Spleen (tissue), 11 donors: ENCODE results near the gene AZGP1. TPM values are rescaled to one million over a fixed set of nuclear protein-coding genes. Genes with fewer than 3 reads are reported as not detected.

Experiments used
- DNase-seq: peaks from one replicate; pipeline ENCODE4 v3.0.0-alpha.2; 2020
- H3K27ac ChIP-seq, 8 donors: fragments of 200-600 bp; sonication (generic) in 7 of 8; 1 replicate in 4 of 8; 2 replicates in 4 of 8; pipeline versions ENCODE4 v1.5.0 to v1.8.0; 2016 to 2021; ENCODE audit warnings: inconsistent platforms in 4 of 8, mild to moderate bottlenecking in 4 of 8, moderate library complexity in 1 of 8
- H3K27me3 ChIP-seq, 7 donors: fragments of 200-600 bp; sonication (generic) in 6 of 7; replicated peaks in 1 of 7; 1 replicate in 4 of 7; 2 replicates in 3 of 7; pipeline versions ENCODE4 v1.5.0 to v1.8.0; 2016 to 2021; ENCODE audit warnings: inconsistent platforms in 3 of 7, mild to moderate bottlenecking in 1 of 7
- H3K36me3 ChIP-seq, 6 donors: fragments of 200-600 bp; sonication (generic) in 5 of 6; 1 replicate in 4 of 6; 2 replicates in 2 of 6; pipeline versions ENCODE4 v1.5.0 to v1.8.0; 2016 to 2021; ENCODE audit warnings: inconsistent platforms in 2 of 6
- H3K4me1 ChIP-seq, 6 donors: fragments of 200-600 bp; sonication (generic) in 5 of 6; 1 replicate in 3 of 6; 2 replicates in 3 of 6; pipeline versions ENCODE4 v1.5.0 to v1.8.0; 2016 to 2021; ENCODE audit warnings: inconsistent platforms in 3 of 6
- H3K4me3 ChIP-seq, 8 donors: fragments of 200-600 bp; sonication (generic) in 7 of 8; 1 replicate in 4 of 8; 2 replicates in 4 of 8; pipeline versions ENCODE4 v1.5.0 to v1.8.0; 2016 to 2021; ENCODE audit warnings: inconsistent platforms in 4 of 8, mild to moderate bottlenecking in 4 of 8, moderate library complexity in 2 of 8
- H3K9me3 ChIP-seq, 8 donors: fragments of 200-600 bp; sonication (generic) in 7 of 8; 1 replicate in 4 of 8; 2 replicates in 4 of 8; pipeline versions ENCODE4 v1.5.0 to v1.8.0; 2016 to 2021; ENCODE audit warnings: inconsistent platforms in 4 of 8
- CTCF ChIP-seq, 11 experiments: fragments of 200-600 bp in 7 of 11; fragments of 450-650 bp in 4 of 11; sonication (generic) in 4 of 11; IDR thresholded peaks in 8 of 11; conservative IDR thresholded peaks in 3 of 11; 1 replicate in 7 of 11; 2 replicates in 4 of 11; pipeline versions ENCODE4 v1.4.0 to v1.8.0; 2016 to 2021; ENCODE audit warnings: antibody characterized with exemption in 11 of 11, inconsistent platforms in 4 of 11, mild to moderate bottlenecking in 1 of 11
- POLR2A ChIP-seq, 3 donors: fragments of 450-650 bp; IDR thresholded peaks; one replicate each; pipeline ENCODE4 v1.5.1; 2017; ENCODE audit warnings: antibody characterized with exemption in 3 of 3, mild to moderate bottlenecking in 1 of 3
- POLR2AphosphoS5 ChIP-seq, 3 donors: sonication (generic); formaldehyde crosslinking; IDR thresholded peaks; one replicate each; pipeline ENCODE4 v1.5.1; 2017; ENCODE audit warnings: antibody characterized with exemption in 3 of 3
- WGBS, 5 donors: extraction: QIAGEN DNeasy Blood & Tissue Kit in 3 of 5; methylation state at CpG; one replicate each; pipeline versions ENCODE4 v1.1.5 to v1.1.7; 2013 to 2018; 5-methylcytosine and 5-hydroxymethylcytosine counted together
- intact Hi-C: fragments of 100-400 bp; cut with DNase I; formaldehyde crosslinking; loops from one replicate; pipeline ENCODE4 v1.15.0; 2023; ENCODE audit warnings: low total_unique reads
- polyA plus RNA-seq, 3 donors: library from polyadenylated mRNA; stranded (reverse); fragments of 200-250 nt; gene quantifications; one replicate each; pipeline ENCODE4 v1.2.1, GENCODE V29; 2013
- total RNA-seq, 7 donors: library from RNA; depleted of rRNA in 3 of 7; stranded (reverse); fragments of >200 nt in 3 of 7; fragmentation: NEBNext Ultra II Directional in 4 of 7; extraction: Animal tissue kit (Norgen Biotek cat#: 25700) in 4 of 7; gene quantifications; one replicate each; pipeline versions ENCODE4 v1.1.0 to v1.2.1, GENCODE V29; 2016 to 2021
- donor health status: healthy with polysubstance abuse.
- donor health status: DM: no; HTN: no; CAD: no; lungs with moderate emphysema.
- donor health status: DM: no; HTN: no; CAD: no.
- donor health status: Bipolar disorder and iron deficiency.
- donor health status: healthy.
- donor health status: DM: no; HTN: no; CAD: no.
- donor health status: DM: yes; HTN: yes; CAD: no.

Gene AZGP1
- total and polyA plus RNA-seq, 10 donors = 0.13 to 2.3 (median 0.58) TPM; not detected in 6

GRCh38 chr7:100003711-100004661, 28.2 kb upstream of the AZGP1 start:
- H3K27me3 ChIP-seq = no peaks in the 10 kb centered on the region
- no peaks in the 10 kb centered on the region for H3K9me3 ChIP-seq
- no peaks in the 10 kb centered on the region for H3K36me3 ChIP-seq
- H3K4me3 ChIP-seq = no peak overlapping the region
- intact Hi-C loops = no loop called here
- TF ChIP-seq POLR2AphosphoS5 (IDR thresholded peaks at IDR 0.05) (no peak), CTCF (IDR thresholded peaks at IDR 0.05 in 8 of 11, conservative IDR thresholded peaks at IDR 0.05 in 3 of 11) (no peak), POLR2A (IDR thresholded peaks at IDR 0.05) (no peak)
- DNase-seq = peak; percentile 35
- peaks cover 0 to 2% (median 0%) of the 10 kb centered on the region in 6 donors for H3K4me1 ChIP-seq
- 56 to 68% (median 61%) methylated on average over 14 of the region's 14 CpGs for WGBS, 5 donors
- no peak overlapping the region for H3K27ac ChIP-seq

DNA sequence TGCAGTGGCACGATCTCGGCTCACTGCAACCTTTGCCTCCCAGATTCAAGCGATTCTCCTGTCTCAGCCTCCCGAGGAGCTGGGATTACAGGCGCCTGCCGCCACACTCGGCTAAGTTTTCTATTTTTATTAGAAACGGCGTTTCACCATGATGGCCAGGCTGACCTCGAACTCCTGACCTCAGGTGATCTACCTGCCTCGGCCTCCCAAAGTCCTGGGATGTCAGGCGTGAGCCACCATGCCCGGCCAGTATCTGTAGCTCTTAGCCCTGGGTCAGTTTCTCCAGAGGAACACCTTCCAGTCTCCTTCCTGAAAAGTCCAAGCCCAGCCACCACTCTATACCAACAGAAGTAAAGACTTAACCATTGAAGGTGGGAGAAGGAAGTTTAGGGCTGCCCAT, 24.4 kb upstream of the AZGP1 start:
- no peak for TF ChIP-seq POLR2AphosphoS5 (IDR thresholded peaks at IDR 0.05)
- no peak for TF ChIP-seq POLR2A (IDR thresholded peaks at IDR 0.05)
- no peak for TF ChIP-seq CTCF (IDR thresholded peaks at IDR 0.05 in 8 of 11, conservative IDR thresholded peaks at IDR 0.05 in 3 of 11)
- no peak overlapping the region for H3K27ac ChIP-seq
- 87 to 97% (median 91%) methylated on average over 13 of the region's 13 CpGs for WGBS, 5 donors
- H3K4me1 ChIP-seq = peaks cover 5 to 26% (median 14%) of the 10 kb centered on the region in 6 donors
- H3K27me3 ChIP-seq = no peaks in the 10 kb centered on the region
- intact Hi-C loops = no loop called here
- H3K4me3 ChIP-seq = no peak overlapping the region
- no peaks in the 10 kb centered on the region for H3K36me3 ChIP-seq
- H3K9me3 ChIP-seq = no peaks in the 10 kb centered on the region
- DNase-seq = peak; percentile 29

DNA sequence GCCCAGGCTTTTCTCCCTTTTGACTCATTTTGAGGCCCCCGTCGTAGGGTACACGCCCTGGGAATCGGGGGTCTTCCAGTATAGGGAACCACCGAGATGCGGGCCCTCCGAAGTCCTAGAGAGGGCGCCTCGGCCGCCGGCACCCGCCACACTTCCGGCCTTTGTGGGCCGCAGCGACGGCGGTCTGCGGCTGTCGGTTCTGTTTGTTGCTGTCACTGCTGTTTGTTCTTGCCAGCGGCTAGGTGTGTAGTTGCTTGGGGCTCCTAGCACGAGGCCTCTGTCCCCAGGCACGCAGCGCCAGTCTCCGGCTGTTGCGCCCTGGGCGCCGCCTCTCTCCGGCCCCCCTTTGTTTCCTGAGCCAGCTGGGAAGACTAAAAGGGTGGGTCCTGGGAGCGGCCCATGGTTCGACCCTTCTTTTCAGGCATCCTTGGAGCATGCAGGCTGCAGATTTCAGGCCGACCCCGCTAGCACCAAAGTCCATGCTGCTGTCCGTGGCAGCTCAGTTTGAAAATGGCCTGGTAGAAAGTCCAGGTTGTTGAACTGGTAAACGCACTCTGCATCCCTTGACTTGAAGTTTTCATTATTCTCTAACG, 21.8 kb upstream of the AZGP1 start:
- peak; percentile 93 for DNase-seq
- TF ChIP-seq POLR2A (IDR thresholded peaks at IDR 0.05) = no peak
- TF ChIP-seq POLR2AphosphoS5 (IDR thresholded peaks at IDR 0.05) = peak; percentile 89 to 93 (median 89)
- TF ChIP-seq CTCF (IDR thresholded peaks at IDR 0.05 in 8 of 11, conservative IDR thresholded peaks at IDR 0.05 in 3 of 11) = peak in 9 of 11 experiments; percentile 18 to 62 (median 57)
- Histone ChIP-seq H3K27ac (peak overlapping the region; percentile 84 to 92 (median 89)), H3K27me3 (peaks cover 0 to 13% (median 0%) of the 10 kb centered on the region in 7 donors), H3K4me3 (peak overlapping the region; percentile 38 to 71 (median 46)), H3K36me3 (no peaks in the 10 kb centered on the region), H3K9me3 (no peaks in the 10 kb centered on the region), H3K4me1 (peaks cover 5 to 46% (median 22%) of the 10 kb centered on the region in 6 donors)
- WGBS, 5 donors = 3 to 11% (median 4%) methylated on average over 12 to 35 of the region's 35 CpGs
- intact Hi-C loops = no loop called here
